ENCODE measurements around the gene ACSM6.

The ACSM6 gene

GRCh38 chr10:95273393-95274312 is 79.6 kb downstream of the ACSM6 start:
- DNase-seq = no peak

DNA sequence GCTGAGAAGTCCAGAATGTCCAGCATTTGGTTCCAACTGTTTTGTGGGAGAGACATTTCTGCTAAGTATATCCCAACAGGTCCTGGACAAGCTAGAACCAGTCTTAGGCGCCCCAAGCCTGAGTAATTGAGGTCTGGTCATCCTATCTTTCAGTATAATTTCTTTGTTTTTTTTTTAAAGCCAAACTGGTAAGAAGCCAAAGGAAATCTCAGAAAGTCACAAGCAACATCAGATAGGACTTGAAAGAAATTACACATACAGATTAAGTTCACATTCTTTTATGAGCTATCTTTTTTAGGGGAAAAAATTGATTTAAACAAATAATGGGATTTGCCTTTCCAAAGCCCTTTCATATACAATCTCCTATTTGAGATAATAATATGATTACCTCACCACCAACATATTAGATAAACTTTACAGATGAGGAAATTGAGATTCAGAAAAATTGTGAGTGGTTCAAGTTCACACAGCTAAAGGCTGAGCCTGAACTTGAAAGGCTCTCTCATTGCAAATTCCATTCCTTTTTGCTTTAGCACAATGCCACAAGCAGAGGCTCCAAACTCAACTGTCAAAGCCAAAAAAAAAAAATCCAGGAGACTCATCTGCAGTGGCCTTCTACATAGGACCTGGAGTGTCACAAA is 81.8 kb downstream of the ACSM6 start:
- no peak for DNase-seq

DNA sequence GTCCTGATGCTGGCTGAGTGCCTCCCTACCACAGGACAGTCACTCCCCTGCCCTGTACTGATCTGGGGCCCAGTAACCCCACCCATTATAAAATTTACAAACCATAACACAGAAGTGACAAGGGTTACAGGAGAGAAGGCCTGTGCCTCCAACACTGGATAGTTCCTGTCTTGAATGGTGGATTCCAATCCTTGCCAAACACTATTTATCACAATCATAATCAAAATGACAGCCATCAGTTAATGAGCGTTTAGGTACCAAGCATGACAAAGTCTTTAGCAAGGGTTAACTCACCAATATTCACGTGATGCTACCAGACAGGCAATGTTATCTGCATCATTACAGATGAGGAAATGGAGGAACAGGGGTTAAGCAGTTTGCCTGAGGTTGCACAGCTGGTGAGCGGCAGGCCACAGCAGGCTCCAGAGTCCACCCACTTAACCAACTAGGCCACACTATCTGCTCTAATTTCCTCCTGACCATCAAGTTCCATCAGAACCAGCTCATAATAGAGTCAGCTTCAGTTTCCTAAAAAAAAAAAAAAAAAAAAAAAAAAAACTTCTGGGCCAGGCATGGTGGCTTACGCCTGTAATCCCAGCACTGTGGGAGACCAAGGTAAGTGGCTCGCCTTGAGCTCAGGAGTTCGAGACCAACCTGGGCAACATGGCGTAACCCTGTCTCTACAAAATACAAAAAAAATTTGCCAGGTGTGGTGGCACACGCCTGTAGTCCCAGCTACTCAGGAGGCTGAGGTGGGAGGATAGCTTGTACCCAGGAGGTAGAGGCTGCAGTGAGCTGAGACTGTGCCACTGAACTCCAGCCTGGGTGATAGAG is 82.5 kb downstream of the ACSM6 start:
- no peak for DNase-seq

- DNase-seq = no peak
These were observed 83.1 kb downstream of the ACSM6 start for GRCh38 chr10:95277201-95277570.

- no peak for DNase-seq
These were observed 83.6 kb downstream of the ACSM6 start for GRCh38 chr10:95277614-95278013.
